ENCODE data around the gene CBX7. TPM values are rescaled to one million over a fixed set of nuclear protein-coding genes. Genes with fewer than 3 reads are reported as not detected.
A peak's percentile ranks its signal among the peaks of the same experiment; 100 is the strongest.
"Not testable (repeated sequence)": the region's sequence is repeated elsewhere in the genome, so short reads cannot be mapped to it uniquely, and the experiment has no call there.

Gene CBX7
- total and polyA plus RNA-seq, 9 donors: 2.4 to 5.1 (median 3.2) TPM

DNA sequence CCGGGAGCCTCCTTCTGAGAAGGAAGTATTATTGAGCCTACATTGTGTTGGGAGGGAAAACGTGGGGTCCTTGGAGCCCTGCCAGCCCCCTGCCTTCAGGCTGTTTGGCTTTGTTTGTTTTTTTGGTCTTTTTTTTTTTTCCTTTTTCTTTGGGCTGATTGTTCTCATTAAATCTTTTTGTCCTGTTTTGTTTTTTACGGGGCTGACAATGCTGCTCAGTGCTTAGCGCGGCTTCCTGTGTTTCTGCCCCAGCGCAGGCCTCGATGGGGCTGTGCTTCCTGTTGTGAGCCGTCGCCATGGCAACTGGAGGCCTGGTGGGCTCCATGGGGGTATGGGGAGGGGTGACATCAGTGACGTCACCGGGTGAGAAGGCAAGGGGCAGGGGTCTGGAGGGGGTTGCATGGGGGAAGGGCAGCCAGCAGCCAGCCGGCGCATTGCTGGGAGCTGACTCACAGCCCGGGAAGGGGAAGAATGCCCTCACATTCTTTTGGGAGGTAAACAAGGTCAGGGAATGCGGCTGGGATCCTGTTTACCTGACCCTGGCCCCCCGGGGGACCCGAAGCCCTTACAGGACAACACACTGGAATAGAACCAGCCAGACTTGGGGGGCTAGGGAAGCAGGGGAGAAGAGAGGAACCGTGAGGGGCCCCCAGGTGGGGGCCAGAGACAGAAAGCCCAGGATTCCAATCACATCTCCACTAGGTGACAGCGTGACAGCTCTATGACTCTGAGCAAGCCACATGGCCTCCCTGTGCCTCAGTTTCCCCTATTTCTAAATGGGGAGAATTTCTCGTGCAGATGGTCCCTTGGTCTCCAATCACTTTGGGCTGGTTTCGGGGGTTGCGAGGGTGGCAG, 22.2 kb upstream of the CBX7 start:
- peak; percentile 89 for DNase-seq
- H3K4me1 ChIP-seq (ENCODE audit: control insufficient read depth, insufficient read depth, low read length): peaks cover 73% of the 10 kb centered on the region
- peak overlapping the region; percentile 86 for H3K27ac ChIP-seq (ENCODE audit: low read length)
- WGBS (ENCODE audit: insufficient coverage): 38% methylated on average over 10 of the region's 22 CpGs
- H3K9me3 ChIP-seq (replicated peaks; ENCODE audit: control insufficient read depth, low read depth, low read length): no peaks in the 10 kb centered on the region
- H3K27me3 ChIP-seq (ENCODE audit: control insufficient read depth, insufficient read depth, low read length): no peaks in the 10 kb centered on the region
- no peak overlapping the region for H3K4me3 ChIP-seq (ENCODE audit: low read length)
- no peaks in the 10 kb centered on the region for H3K36me3 ChIP-seq (ENCODE audit: control insufficient read depth, insufficient read depth, low read length)

DNA sequence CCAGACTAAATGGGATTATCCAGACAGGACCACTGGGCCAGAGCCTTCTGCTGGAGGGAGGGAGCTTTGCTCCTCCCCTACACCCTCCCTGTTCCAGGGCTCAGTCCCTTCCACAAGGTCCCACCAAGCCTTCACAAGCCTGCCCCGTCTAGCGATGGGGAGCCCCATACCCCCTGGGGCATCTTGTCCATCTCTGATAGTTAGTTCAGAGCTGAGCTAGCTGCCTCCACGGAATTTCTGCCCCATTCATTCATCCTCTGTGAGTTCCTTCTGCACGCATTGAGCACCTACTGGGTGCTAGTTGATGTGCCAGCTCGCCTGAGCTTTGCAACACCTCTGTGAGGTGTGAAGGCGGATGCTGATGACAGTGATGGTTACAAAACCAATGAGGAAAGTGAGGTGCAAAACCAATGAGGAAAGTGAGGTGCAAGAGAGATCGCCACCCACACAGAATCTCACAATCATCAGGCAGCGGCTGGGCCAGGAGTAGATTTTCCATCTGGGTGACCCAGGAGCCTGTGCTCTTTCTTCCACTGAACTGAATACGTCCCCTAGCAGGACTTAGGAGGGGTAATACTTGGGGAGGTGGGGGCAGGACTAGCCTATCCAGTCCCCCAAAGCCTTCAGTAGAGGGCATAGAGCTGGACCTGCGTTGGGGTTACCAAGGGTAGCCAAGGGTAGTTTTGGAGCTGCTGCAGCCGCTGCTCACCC, 21.5 kb upstream of the CBX7 start:
- no peaks in the 10 kb centered on the region for H3K9me3 ChIP-seq (replicated peaks; ENCODE audit: control insufficient read depth, low read depth, low read length)
- no peaks in the 10 kb centered on the region for H3K36me3 ChIP-seq (ENCODE audit: control insufficient read depth, insufficient read depth, low read length)
- peaks cover 67% of the 10 kb centered on the region for H3K4me1 ChIP-seq (ENCODE audit: control insufficient read depth, insufficient read depth, low read length)
- WGBS (ENCODE audit: insufficient coverage): 34% methylated on average over 4 of the region's 11 CpGs
- H3K27ac ChIP-seq (ENCODE audit: low read length): peak overlapping the region; percentile 86
- no peaks in the 10 kb centered on the region for H3K27me3 ChIP-seq (ENCODE audit: control insufficient read depth, insufficient read depth, low read length)
- H3K4me3 ChIP-seq (ENCODE audit: low read length): no peak overlapping the region
- peak; percentile 32 for DNase-seq

DNA sequence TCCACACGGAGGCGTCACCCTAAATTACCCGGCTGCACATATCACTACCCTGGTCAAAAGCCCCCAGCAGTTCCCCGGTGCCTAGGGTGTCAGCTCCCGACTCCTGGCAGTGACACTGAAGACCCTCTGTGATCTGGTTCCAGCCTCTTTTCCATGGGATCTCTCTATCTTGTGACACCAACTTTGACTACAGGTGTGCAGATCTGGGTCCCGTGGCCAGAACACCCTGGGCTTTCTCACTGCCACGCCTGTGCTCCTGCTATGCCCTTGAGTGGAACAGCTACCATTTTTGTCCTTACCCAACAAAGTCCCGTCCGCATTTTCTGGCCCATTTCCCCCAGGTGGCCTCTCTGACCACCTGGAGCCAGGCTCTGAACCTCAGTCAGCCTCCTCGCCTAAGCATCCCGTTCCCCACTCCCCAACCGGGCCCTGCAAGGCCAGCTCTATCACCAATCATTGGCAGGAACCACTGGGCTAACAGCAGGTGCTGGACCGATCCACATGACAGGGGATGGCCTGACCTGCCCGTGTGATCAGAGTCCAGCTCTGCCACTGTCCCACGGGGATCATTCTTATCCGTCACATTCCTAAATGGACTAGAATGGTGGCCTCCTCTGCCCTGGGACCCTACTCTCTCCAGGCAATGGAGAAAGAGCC, 20.7 kb upstream of the CBX7 start:
- no peaks in the 10 kb centered on the region for H3K9me3 ChIP-seq (replicated peaks; ENCODE audit: control insufficient read depth, low read depth, low read length)
- no peak overlapping the region for H3K4me3 ChIP-seq (ENCODE audit: low read length)
- no peaks in the 10 kb centered on the region for H3K27me3 ChIP-seq (ENCODE audit: control insufficient read depth, insufficient read depth, low read length)
- H3K4me1 ChIP-seq (ENCODE audit: control insufficient read depth, insufficient read depth, low read length): peaks cover 67% of the 10 kb centered on the region
- WGBS (ENCODE audit: insufficient coverage): 76% methylated on average over 16 of the region's 16 CpGs
- no peaks in the 10 kb centered on the region for H3K36me3 ChIP-seq (ENCODE audit: control insufficient read depth, insufficient read depth, low read length)
- H3K27ac ChIP-seq (ENCODE audit: low read length): peak overlapping the region; percentile 86
- no peak for DNase-seq

DNA sequence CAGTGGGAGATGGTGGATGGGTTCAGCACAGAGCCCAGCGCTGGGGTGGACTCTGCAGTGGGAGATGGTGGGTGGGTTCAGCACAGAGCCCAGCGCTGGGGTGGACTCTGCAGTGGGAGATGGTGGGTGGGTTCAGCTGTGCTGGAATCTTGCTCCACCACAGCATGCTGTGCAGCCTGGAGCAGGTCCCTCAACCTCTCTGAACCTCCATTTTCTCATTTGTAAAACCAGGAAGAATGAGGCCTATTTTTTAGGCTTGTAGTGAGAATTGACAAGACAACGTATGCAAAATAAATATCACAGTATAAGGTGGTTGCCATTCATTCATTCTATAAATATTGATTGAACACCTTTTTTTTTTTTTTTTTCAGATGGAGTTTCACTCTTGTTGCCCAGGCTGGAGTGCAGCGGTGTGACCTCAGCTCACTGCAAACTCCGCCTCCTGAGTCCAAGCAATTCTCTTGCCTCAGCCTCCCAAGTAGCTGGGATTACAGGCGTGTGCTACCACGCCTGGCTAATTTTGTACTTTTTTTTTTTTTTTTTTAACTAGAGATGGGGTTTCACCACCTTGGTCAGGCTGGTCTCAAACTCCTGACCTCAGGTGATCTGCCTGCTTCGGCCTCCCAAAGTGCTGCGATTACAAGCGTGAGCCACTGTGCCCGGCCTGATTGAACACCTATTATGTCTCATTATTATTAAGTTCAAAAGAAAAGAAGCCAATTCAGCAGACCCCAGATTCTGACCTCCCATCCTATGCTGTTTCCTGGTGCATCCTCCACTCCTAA, 20.0 kb upstream of the CBX7 start:
- 100% methylated on average over 2 of the region's 11 CpGs for WGBS (ENCODE audit: insufficient coverage)
- not testable (repeated sequence) for H3K36me3 ChIP-seq (ENCODE audit: control insufficient read depth, insufficient read depth, low read length); DNase-seq; H3K9me3 ChIP-seq (replicated peaks; ENCODE audit: control insufficient read depth, low read depth, low read length); H3K27me3 ChIP-seq (ENCODE audit: control insufficient read depth, insufficient read depth, low read length); H3K4me3 ChIP-seq (ENCODE audit: low read length)
- Histone ChIP-seq H3K27ac (ENCODE audit: low read length) (peak overlapping the region; percentile 86), H3K4me1 (ENCODE audit: control insufficient read depth, insufficient read depth, low read length) (peaks cover 65% of the 10 kb centered on the region)

DNA sequence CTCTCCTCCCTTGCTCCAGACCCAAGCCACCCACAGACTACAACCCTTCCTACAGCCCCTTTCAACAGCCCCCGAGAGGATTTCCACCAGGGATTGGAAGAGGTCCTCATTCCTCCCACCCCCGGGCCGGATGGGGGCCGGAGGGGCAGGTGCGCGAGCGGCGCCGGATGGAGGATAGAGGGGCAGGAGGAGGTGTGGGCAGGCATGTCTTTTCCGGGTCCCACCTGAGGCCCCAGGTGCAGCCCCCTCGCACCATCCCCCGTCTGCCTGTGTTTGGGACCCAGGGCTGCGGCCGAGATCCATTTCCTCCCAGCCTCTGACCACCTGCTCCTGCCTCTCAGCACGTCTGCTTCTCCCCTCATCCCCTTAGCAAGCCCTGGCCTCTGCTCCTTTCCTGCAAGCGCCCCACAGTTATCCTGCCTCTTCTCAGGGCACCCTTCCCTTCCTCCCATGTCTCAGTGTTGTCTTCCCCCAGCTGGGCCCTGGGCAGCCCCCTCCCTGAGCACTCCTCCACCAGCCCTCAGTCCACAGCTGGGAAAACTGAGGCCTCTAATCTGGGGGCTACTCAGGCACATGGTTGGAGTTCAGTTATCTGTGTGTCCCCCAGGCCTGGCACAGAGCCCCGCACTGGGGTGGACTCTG, 19.3 kb upstream of the CBX7 start:
- H3K27ac ChIP-seq (ENCODE audit: low read length): peak overlapping the region; percentile 5
- no peaks in the 10 kb centered on the region for H3K9me3 ChIP-seq (replicated peaks; ENCODE audit: control insufficient read depth, low read depth, low read length)
- peak; percentile 59 for DNase-seq
- H3K36me3 ChIP-seq (ENCODE audit: control insufficient read depth, insufficient read depth, low read length): no peaks in the 10 kb centered on the region
- H3K27me3 ChIP-seq (ENCODE audit: control insufficient read depth, insufficient read depth, low read length): no peaks in the 10 kb centered on the region
- no peak overlapping the region for H3K4me3 ChIP-seq (ENCODE audit: low read length)
- 42% methylated on average over 11 of the region's 17 CpGs for WGBS (ENCODE audit: insufficient coverage)
- peaks cover 58% of the 10 kb centered on the region for H3K4me1 ChIP-seq (ENCODE audit: control insufficient read depth, insufficient read depth, low read length)

DNA sequence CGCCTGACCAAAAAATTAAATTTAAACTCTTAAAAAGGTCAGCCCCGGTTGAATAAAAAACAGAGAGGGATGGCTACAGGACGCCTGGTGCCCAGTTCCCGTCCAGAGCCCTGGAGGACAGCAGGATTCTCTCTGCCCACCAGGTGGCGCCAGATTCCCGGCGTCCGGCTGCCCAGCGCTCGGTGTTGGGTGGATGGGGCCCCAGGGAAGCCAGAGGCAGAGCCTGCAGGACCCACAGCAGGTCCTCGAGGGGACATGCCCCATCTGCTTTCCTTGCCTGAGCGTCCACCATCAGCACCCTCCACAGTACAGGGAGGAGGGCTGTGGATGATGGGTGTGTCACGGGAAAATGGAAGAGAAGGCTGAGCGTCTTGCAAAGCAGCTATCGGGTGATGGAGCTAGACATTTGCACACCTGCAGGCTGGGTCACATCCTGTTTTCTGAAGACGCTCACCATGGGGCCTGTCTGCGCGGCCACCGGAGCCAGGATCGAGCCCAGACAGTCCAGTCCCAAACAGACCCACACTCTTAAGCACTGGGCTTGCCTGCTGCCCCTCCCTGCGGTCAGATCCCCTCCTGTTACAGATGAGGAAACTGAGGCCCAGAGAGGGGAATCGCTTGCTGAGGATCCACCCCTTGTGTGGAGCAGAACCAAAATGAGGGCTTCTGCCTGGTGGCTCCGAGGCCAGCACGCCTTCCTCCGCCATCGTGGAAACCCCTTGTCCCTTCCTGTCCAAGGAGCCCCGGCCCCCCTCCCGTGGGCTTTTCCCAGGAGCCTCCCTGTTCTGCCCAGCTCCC, 18.5 kb upstream of the CBX7 start:
- Histone ChIP-seq H3K4me1 (ENCODE audit: control insufficient read depth, insufficient read depth, low read length) (peaks cover 51% of the 10 kb centered on the region), H3K9me3 (replicated peaks; ENCODE audit: control insufficient read depth, low read depth, low read length) (no peaks in the 10 kb centered on the region), H3K4me3 (ENCODE audit: low read length) (peak overlapping the region; percentile 16), H3K27me3 (ENCODE audit: control insufficient read depth, insufficient read depth, low read length) (no peaks in the 10 kb centered on the region), H3K27ac (ENCODE audit: low read length) (peak overlapping the region; percentile 5), H3K36me3 (ENCODE audit: control insufficient read depth, insufficient read depth, low read length) (no peaks in the 10 kb centered on the region)
- peak; percentile 82 for DNase-seq
- WGBS (ENCODE audit: insufficient coverage): 12% methylated on average over 25 of the region's 28 CpGs

DNA sequence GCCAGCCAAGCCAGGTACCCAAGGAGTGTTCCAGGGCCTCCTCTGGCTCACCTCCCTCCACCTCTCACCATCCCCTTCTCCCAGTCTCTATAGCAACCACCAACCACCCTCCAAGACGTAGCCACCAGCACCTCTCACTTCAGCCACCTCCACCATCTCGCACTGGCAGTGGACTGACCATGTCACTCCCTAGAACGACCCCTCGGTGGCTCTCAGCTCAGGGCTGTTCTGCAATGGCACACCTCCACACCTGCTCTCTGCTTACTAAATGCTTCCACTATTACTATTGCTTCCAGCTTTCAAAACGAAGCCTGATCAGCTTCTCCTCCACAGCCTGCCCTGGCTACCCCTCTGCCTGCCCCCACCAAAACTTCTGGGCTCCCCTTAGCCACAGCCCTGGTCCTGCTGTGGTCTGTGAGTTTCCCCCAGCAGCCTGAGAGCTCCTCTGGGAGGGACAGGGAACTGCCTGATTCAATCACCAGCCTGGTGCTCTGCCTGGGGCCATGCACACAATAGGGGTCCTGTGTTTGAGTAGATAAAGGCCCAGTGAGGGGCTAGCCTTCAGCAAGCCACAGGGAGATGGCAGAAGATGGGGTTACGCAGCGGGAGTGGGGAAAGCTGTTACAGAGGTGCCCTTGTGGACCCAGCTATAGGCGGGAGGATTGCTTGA, 17.5 kb upstream of the CBX7 start:
- 59% methylated on average over 7 of the region's 8 CpGs for WGBS (ENCODE audit: insufficient coverage)
- Histone ChIP-seq H3K27me3 (ENCODE audit: control insufficient read depth, insufficient read depth, low read length) (no peaks in the 10 kb centered on the region), H3K4me1 (ENCODE audit: control insufficient read depth, insufficient read depth, low read length) (peaks cover 40% of the 10 kb centered on the region), H3K36me3 (ENCODE audit: control insufficient read depth, insufficient read depth, low read length) (no peaks in the 10 kb centered on the region), H3K27ac (ENCODE audit: low read length) (no peak overlapping the region), H3K4me3 (ENCODE audit: low read length) (no peak overlapping the region), H3K9me3 (replicated peaks; ENCODE audit: control insufficient read depth, low read depth, low read length) (no peaks in the 10 kb centered on the region)
- DNase-seq: no peak

DNA sequence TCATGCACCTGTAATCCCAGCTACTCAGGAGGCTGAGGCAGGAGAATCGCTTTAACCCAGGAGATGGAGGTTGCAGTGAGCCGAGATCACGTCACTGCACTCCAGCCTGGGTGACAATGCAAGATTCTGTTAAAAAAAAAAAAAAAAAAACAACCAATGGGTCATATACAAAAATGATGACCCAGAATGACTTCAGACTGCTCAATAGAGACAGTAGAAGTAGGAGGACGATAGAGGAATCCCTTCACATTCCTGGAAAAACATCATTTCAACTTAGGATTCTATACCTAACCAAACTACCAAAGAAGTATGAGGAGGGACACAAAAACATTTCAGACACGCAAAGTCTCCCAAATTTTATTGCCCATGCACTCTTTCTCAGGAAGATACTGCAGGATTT, 14.1 kb upstream of the CBX7 start:
- Histone ChIP-seq H3K27ac (ENCODE audit: low read length) (no peak overlapping the region), H3K4me1 (ENCODE audit: control insufficient read depth, insufficient read depth, low read length) (peaks cover 7% of the 10 kb centered on the region), H3K27me3 (ENCODE audit: control insufficient read depth, insufficient read depth, low read length) (no peaks in the 10 kb centered on the region), H3K4me3 (ENCODE audit: low read length) (no peak overlapping the region), H3K36me3 (ENCODE audit: control insufficient read depth, insufficient read depth, low read length) (no peaks in the 10 kb centered on the region), H3K9me3 (replicated peaks; ENCODE audit: control insufficient read depth, low read depth, low read length) (no peaks in the 10 kb centered on the region)
- no peak for DNase-seq
- WGBS (ENCODE audit: insufficient coverage): no CpG with 5 or more reads among the region's 5 CpGs

Data from muscle of leg (tissue), 11 donors.